ENCODE data around the gene MVB12B.

The MVB12B gene

DNA sequence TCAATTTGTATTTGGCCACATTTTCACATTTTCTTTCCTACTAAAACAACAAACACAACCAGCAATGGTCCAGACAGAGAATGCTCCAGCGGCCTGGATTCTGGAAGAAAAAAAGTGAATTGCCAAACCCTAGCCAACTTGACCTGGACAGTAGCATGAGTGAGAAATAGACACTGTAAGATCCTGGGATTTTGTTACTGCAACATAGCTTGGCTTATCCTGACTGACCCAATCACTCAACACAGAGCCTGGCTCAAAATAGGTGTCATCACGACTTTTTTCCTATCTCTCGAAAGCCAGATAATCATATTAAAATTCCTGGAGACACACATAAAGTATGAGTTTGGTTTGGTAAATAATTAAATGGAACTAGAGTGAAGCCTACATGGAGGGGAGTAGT lies 25.4 kb upstream of the MVB12B start:
- Histone ChIP-seq H3K36me3 (replicated peaks) (no peaks in the 10 kb centered on the region), H3K27ac (no peak overlapping the region), H3K27me3 (replicated peaks) (no peaks in the 10 kb centered on the region), H3K4me3 (ENCODE audit: low read depth, low read length) (no peak overlapping the region)
- no peak for DNase-seq
- in situ Hi-C loops (cut with HindIII; ENCODE audit: low pct_ligation_motif_present, low sequenced_read_pairs), result no loop called here
- TF ChIP-seq CTCF (IDR thresholded peaks at IDR 0.05; ENCODE audit: low read depth, low read length, missing control alignments), result no peak

DNA sequence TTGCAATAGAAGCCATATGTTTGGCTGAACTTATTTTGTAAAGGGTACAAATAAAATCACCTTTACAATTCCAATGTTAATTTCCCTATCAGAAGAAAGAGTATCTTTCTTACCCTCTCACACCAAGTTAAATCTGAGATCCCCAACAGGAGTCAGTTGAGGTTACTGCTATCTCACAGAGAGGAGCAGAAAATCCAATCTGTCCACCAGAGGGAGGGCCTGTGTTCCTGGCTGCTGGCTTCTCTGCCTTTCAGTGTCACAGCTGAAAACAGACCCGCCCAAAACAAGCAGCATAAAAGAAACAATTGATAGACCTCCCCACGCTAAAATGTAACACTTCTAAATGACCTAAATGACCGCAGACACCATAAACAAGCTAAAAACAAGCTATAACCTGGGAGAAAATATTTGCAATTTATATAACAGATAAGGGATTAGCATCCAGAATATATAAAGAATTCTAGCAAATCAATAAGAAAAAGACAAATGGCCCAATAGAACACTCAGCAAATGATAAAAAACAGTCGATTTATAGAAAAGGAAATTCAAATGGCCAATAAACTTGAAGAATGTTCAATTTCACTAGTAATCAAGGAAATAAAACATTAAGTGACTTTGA lies 24.5 kb upstream of the MVB12B start:
- H3K27me3 ChIP-seq (replicated peaks), result no peaks in the 10 kb centered on the region
- no peak overlapping the region for H3K27ac ChIP-seq
- in situ Hi-C loops (cut with HindIII; ENCODE audit: low pct_ligation_motif_present, low sequenced_read_pairs), result no loop called here
- H3K36me3 ChIP-seq (replicated peaks), result no peaks in the 10 kb centered on the region
- no peak overlapping the region for H3K4me3 ChIP-seq (ENCODE audit: low read depth, low read length)
- peak; percentile 69 for DNase-seq
- TF ChIP-seq CTCF (IDR thresholded peaks at IDR 0.05; ENCODE audit: low read depth, low read length, missing control alignments), result peak; percentile 89

GRCh38 chr9:126302730-126303129 lies 23.9 kb upstream of the MVB12B start:
- no peak for TF ChIP-seq CTCF (IDR thresholded peaks at IDR 0.05; ENCODE audit: low read depth, low read length, missing control alignments)
- Histone ChIP-seq H3K36me3 (replicated peaks) (no peaks in the 10 kb centered on the region), H3K4me3 (ENCODE audit: low read depth, low read length) (no peak overlapping the region), H3K27ac (no peak overlapping the region), H3K27me3 (replicated peaks) (no peaks in the 10 kb centered on the region)
- no peak for DNase-seq
- in situ Hi-C loops (cut with HindIII; ENCODE audit: low pct_ligation_motif_present, low sequenced_read_pairs), result no loop called here

DNA sequence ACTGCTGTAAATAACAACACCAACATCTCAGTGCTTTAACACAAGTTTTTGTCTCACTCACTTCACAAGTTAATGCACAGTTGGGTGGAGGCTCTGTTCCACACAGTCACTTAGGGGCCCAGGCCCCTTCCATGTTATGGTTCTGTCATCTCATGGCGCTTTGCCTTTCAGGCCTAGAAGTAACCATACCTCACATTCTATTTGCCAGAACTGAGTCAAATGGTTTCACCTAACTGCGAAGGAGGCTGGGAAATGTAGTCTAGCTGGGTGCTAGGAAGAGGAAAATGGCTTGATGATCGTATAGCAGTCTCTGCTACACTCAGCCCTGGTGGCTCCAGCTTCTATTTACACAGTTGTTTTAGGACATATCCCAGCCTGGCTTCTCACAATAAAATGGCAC lies 23.1 kb upstream of the MVB12B start:
- Histone ChIP-seq H3K4me3 (ENCODE audit: low read depth, low read length) (no peak overlapping the region), H3K36me3 (replicated peaks) (no peaks in the 10 kb centered on the region), H3K27ac (no peak overlapping the region), H3K27me3 (replicated peaks) (no peaks in the 10 kb centered on the region)
- no peak for TF ChIP-seq CTCF (IDR thresholded peaks at IDR 0.05; ENCODE audit: low read depth, low read length, missing control alignments)
- DNase-seq, result no peak
- in situ Hi-C loops (cut with HindIII; ENCODE audit: low pct_ligation_motif_present, low sequenced_read_pairs), result no loop called here

DNA sequence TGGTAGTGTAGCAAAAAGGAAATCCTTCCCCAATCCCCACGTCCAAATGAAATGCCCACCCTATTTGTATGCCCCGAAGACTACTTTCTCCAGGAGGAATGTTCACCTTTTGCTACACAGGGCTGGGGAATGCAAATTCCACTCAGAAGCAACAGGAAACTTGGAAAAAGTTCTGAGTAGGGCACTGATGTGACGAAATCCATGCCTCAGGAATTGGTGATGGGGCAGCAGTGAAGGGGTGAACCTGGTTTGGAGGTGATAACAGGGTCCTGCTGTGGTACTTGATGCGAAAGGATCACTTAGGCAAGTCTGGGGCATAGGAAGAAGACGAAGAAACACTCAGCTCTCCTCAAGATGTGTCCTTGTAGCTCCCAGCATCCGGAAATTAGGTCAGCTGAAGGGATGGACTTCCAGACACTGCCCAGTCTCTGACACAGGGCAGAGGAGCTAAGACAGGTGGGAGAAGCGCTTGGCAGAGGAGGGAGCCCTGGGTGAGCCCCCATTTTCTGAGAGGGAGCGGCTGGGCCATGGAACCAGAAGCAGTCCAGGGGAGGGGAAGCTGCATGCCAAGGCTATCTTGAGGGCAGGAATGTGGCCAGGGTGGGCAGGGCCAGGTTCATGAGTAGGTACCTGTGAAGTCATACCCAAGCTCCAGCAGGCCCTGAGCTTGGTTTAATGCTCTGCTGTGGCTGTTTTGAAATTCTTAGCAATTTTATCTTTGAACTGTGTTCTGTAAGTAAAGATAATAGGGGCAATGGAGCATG lies 22.2 kb upstream of the MVB12B start:
- in situ Hi-C loops (cut with HindIII; ENCODE audit: low pct_ligation_motif_present, low sequenced_read_pairs), result no loop called here
- no peaks in the 10 kb centered on the region for H3K27me3 ChIP-seq (replicated peaks)

More for the DNA sequence above, 22.2 kb upstream of the MVB12B start:
- no peak for TF ChIP-seq CTCF (IDR thresholded peaks at IDR 0.05; ENCODE audit: low read depth, low read length, missing control alignments)
- Histone ChIP-seq H3K36me3 (replicated peaks) (no peaks in the 10 kb centered on the region), H3K4me3 (ENCODE audit: low read depth, low read length) (no peak overlapping the region), H3K27ac (no peak overlapping the region)
- no peak for DNase-seq
